SK-N-SH (cell line): ENCODE measurements around the gene APLN. TPM values are rescaled to one million over a fixed set of nuclear protein-coding genes. Genes with fewer than 3 reads are reported as not detected.

Experiments used
- CTCF ChIA-PET: fragments of 300-600, 350-600 bp; formaldehyde crosslinking; extraction: SDS; loops from one replicate; lab custom pipeline; 2021; lab: Yijun Ruan, JAX
- POLR2A ChIA-PET: fragments of 350-600 bp; sonication (Branson Sonifier 250); formaldehyde crosslinking; extraction: SDS; loops from one replicate; lab custom pipeline; 2020; ENCODE audit warnings: antibody characterized with exemption, inconsistent platforms; lab: Yijun Ruan, JAX
- DNase-seq: peaks from one replicate; pipeline ENCODE4 v3.0.0; 2012
- H2AFZ ChIP-seq: fragments of 200-600 bp; sonication (generic); 2 replicates; pipeline ENCODE4 v1.8.1; 2016; ENCODE audit warnings: antibody characterized with exemption, mild to moderate bottlenecking, low read depth
- H3F3A ChIP-seq: fragments of 200-600 bp; sonication (generic); replicated peaks from 2 replicates; pipeline ENCODE3; 2016; ENCODE audit warnings: antibody characterized with exemption, mild to moderate bottlenecking; ENCODE audit not compliant: insufficient read depth
- H3K27ac ChIP-seq, 2 experiments: fragments of 200-500 bp in 1 of 2; fragments of 200-600 bp in 1 of 2; sonication (Bioruptor generic) in 1 of 2; sonication (generic), shearing (Covaris generic) in 1 of 2; 2 replicates each; pipeline versions ENCODE4 v1.5.1 to v1.6.1; 2014 to 2016; ENCODE audit warnings: low read depth in 2 of 2, inconsistent platforms in 1 of 2, low read length in 1 of 2, mild to moderate bottlenecking in 1 of 2, mixed read lengths in 1 of 2
- H3K27me3 ChIP-seq: fragments of 200-600 bp; sonication (generic), shearing (Covaris generic); 2 replicates; pipeline ENCODE4 v1.6.1; 2016; ENCODE audit warnings: mixed run types; ENCODE audit not compliant: insufficient read depth
- H3K36me3 ChIP-seq, 2 experiments: fragments of 200-500 bp in 1 of 2; fragments of 200-600 bp in 1 of 2; sonication (Bioruptor generic) in 1 of 2; sonication (generic) in 1 of 2; replicated peaks in 1 of 2; 2 replicates each; pipeline versions ENCODE3 to v1.5.1; 2014 to 2016; ENCODE audit warnings: low read length in 1 of 2, mild to moderate bottlenecking in 1 of 2; ENCODE audit not compliant: insufficient read depth in 2 of 2, control insufficient read depth in 1 of 2
- H3K4me1 ChIP-seq, 2 experiments: fragments of 200-500 bp in 1 of 2; fragments of 200-600 bp in 1 of 2; sonication (Bioruptor generic) in 1 of 2; sonication (generic), shearing (Covaris generic) in 1 of 2; 2 replicates each; pipeline versions ENCODE4 v1.5.1 to v1.6.1; 2014 to 2016; ENCODE audit warnings: low read depth in 1 of 2, low read length in 1 of 2, mixed run types in 1 of 2; ENCODE audit not compliant: insufficient read depth in 2 of 2, control insufficient read depth in 1 of 2
- H3K4me2 ChIP-seq: fragments of 200-600 bp; sonication (generic), shearing (Covaris generic); 2 replicates; pipeline ENCODE4 v1.6.1; 2017; ENCODE audit warnings: mixed run types
- H3K4me3 ChIP-seq, 2 experiments: fragments of 200-500 bp in 1 of 2; fragments of 200-600 bp in 1 of 2; sonication (Bioruptor generic) in 1 of 2; sonication (generic), shearing (Covaris generic) in 1 of 2; 2 replicates each; pipeline versions ENCODE4 v1.5.1 to v1.8.1; 2014 to 2016; ENCODE audit warnings: low read depth in 2 of 2, inconsistent platforms in 1 of 2, low read length in 1 of 2, mild to moderate bottlenecking in 1 of 2, mixed read lengths in 1 of 2, moderate library complexity in 1 of 2
- H3K79me2 ChIP-seq: fragments of 200-600 bp; sonication (generic); 2 replicates; pipeline ENCODE4 v1.8.1; 2017; ENCODE audit warnings: mild to moderate bottlenecking; ENCODE audit not compliant: insufficient read depth
- H3K9ac ChIP-seq: fragments of 200-600 bp; sonication (generic); 2 replicates; pipeline ENCODE4 v1.6.1; 2017; ENCODE audit warnings: mixed run types
- H3K9me2 ChIP-seq: fragments of 200-600 bp; sonication (generic); 2 replicates; pipeline ENCODE4 v1.6.1; 2017; ENCODE audit warnings: mixed run types
- H3K9me3 ChIP-seq: fragments of 200-600 bp; sonication (generic); 2 replicates; pipeline ENCODE4 v1.6.1; 2017; ENCODE audit warnings: mixed run types, mild to moderate bottlenecking, moderate library complexity
- H4K20me1 ChIP-seq: fragments of 200-600 bp; sonication (generic); 2 replicates; pipeline ENCODE4 v1.6.1; 2017; ENCODE audit warnings: mild to moderate bottlenecking, mixed run types; ENCODE audit not compliant: insufficient read depth
- EP300 ChIP-seq, 2 experiments: IDR thresholded peaks; 2 replicates each; pipeline versions ENCODE4 v1.4.0 to v1.6.1; 2012; ENCODE audit warnings: borderline replicate concordance in 1 of 2, low read depth in 1 of 2, low read length in 1 of 2
- EZH2phosphoT487 ChIP-seq: fragments of 200-600 bp; sonication (generic); IDR thresholded peaks from 2 replicates; pipeline ENCODE4 v1.6.1; 2017; ENCODE audit warnings: low read depth, mixed run types, mild to moderate bottlenecking, antibody characterized with exemption, moderate library complexity, borderline replicate concordance
- FOXJ3 ChIP-seq: sonication (generic); formaldehyde crosslinking; IDR thresholded peaks from 2 replicates; pipeline ENCODE4 v1.5.1; 2020; ENCODE audit warnings: mild to moderate bottlenecking, missing genetic modification reagents
- FOXM1 ChIP-seq: IDR thresholded peaks from 2 replicates; pipeline ENCODE4 v1.4.0; 2012; ENCODE audit warnings: low read depth, mild to moderate bottlenecking
- GABPA ChIP-seq: IDR thresholded peaks from 2 replicates; pipeline ENCODE4 v1.4.0; 2012; ENCODE audit warnings: low read depth, mild to moderate bottlenecking
- GATA2 ChIP-seq: sonication (generic); formaldehyde crosslinking; IDR thresholded peaks from 2 replicates; pipeline ENCODE4 v1.5.0; 2020; ENCODE audit warnings: mild to moderate bottlenecking, missing genetic modification reagents
- MXI1 ChIP-seq: IDR thresholded peaks from 2 replicates; pipeline ENCODE4 v1.6.1; 2012; ENCODE audit warnings: mild to moderate bottlenecking, low read depth, low read length, improper control_type of control experiment
- NFIC ChIP-seq: IDR thresholded peaks from 2 replicates; pipeline ENCODE4 v1.4.0; 2012; ENCODE audit warnings: borderline replicate concordance
- NRF1 ChIP-seq: IDR thresholded peaks from 2 replicates; pipeline ENCODE4 v1.6.1; 2012; ENCODE audit warnings: low read depth, mild to moderate bottlenecking, low read length
- RAD21 ChIP-seq: IDR thresholded peaks from 2 replicates; pipeline ENCODE4 v1.6.1; 2012; ENCODE audit warnings: mild to moderate bottlenecking, low read length
- RFX5 ChIP-seq: IDR thresholded peaks from 2 replicates; pipeline ENCODE4 v1.6.1; 2012; ENCODE audit warnings: mild to moderate bottlenecking, improper control_type of control experiment, low read length
- RXRA ChIP-seq: IDR thresholded peaks from 2 replicates; pipeline ENCODE4 v1.4.0; 2012; ENCODE audit warnings: low read depth, mild to moderate bottlenecking, borderline replicate concordance
- SMC3 ChIP-seq: IDR thresholded peaks from 2 replicates; pipeline ENCODE4 v1.6.1; 2012; ENCODE audit warnings: low read depth, low read length, improper control_type of control experiment
- TAF1 ChIP-seq: IDR thresholded peaks from 2 replicates; pipeline ENCODE4 v1.6.1; 2012; ENCODE audit warnings: low read depth, mild to moderate bottlenecking, low read length, moderate library complexity, borderline replicate concordance
- TCF12 ChIP-seq: IDR thresholded peaks from 2 replicates; pipeline ENCODE4 v1.4.0; 2012
- WGBS: methylation state at CpG from one replicate; pipeline ENCODE4 v1.1.6; 2017; ENCODE audit warnings: low lambda C conversion rate; 5-methylcytosine and 5-hydroxymethylcytosine counted together
- polyA plus RNA-seq, 3 experiments: library from polyadenylated mRNA; depleted of rRNA; stranded (reverse); fragments of >200 nt; gene quantifications; 2 replicates each; pipeline ENCODE4 v1.2.3, GENCODE V29; 2012
- TF ChIP-seq, protein P1 (sequence below): IDR thresholded peaks from 2 replicates; pipeline ENCODE4 v1.4.0; 2012; ENCODE audit warnings: low read depth, borderline replicate concordance
- TF ChIP-seq, protein P2 (sequence below): fragments of 200-600 bp; sonication (generic); IDR thresholded peaks from 2 replicates; pipeline ENCODE4 v1.6.1; 2017; ENCODE audit warnings: antibody characterized with exemption, mild to moderate bottlenecking, moderate library complexity

The APLN gene
- polyA plus RNA-seq, 1 of the 3 experiments (the other 2 are of a cell fraction) = 0.82 TPM

DNA sequence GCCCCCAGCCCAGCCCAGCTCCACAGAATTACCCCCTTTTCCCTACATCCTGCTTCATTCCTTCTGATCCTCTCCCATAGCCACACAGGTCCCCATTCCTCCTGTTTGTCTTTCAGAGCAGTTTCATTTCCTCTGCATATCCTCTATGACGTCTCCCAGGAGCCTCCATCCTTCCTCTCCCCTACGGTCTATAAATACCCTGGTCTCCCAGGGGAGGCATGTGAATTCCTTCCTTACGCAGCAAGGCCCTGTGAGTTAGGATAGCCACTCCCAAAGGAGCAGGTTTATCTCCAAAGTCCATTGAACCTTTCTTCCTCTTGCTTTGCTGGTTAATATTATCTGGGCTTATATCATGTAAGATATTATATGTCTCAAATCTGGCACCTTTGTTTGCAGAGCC lies 8.4 kb upstream of the APLN start (continued):
- TF ChIP-seq, protein P1, sequence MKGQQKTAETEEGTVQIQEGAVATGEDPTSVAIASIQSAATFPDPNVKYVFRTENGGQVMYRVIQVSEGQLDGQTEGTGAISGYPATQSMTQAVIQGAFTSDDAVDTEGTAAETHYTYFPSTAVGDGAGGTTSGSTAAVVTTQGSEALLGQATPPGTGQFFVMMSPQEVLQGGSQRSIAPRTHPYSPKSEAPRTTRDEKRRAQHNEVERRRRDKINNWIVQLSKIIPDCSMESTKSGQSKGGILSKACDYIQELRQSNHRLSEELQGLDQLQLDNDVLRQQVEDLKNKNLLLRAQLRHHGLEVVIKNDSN = no peak
- TF ChIP-seq EZH2phosphoT487 (no peak), GATA2 (CRISPR knock-in tag) (no peak), GABPA (no peak), TAF1 (no peak), TCF12 (no peak), EP300 (IDR thresholded peaks at IDR 0.05; ENCODE audit: borderline replicate concordance in 1 of 2, low read depth in 1 of 2, low read length in 1 of 2) (no peak), RAD21 (no peak)

DNA sequence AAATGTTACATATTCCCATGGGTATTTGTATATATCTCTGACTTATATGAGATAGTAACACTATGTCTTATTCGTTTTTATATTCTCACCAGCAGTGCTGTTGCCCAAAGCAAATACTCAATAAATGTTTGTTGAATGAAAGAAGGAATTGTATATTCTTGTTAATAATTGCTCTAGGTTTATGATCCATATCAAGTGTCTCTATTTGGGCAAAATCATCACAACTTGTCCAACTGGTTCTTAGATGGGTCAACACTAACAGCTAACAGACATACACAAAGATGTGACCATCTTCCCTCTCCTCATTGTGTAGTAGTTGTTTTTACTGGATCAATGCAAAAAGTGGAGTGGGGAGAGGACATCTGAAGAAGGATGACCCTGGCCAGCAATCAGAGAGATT lies 6.6 kb upstream of the APLN start:
- Histone ChIP-seq H3K9me2 (no peaks in the 10 kb centered on the region), H3K36me3 (no peaks in the 10 kb centered on the region), H3K9me3 (no peaks in the 10 kb centered on the region), H3K79me2 (no peaks in the 10 kb centered on the region), H3F3A (peaks cover 7% of the 10 kb centered on the region), H3K9ac (no peak overlapping the region), H3K27me3 (no peaks in the 10 kb centered on the region), H4K20me1 (no peaks in the 10 kb centered on the region), H3K4me2 (no peak overlapping the region), H3K27ac (no peak overlapping the region), H3K4me3 (no peak overlapping the region), H3K4me1 (peaks cover 0 to 8% of the 10 kb centered on the region in 2 experiments; a peak in 1 of 4 replicates), H2AFZ (no peak overlapping the region)
- ChIA-PET CTCF (interaction anchor here (1.6 kb wide), 1 partner anchor 8 kb away, joined by 3 read pairs; no protein-coding TSS in a partner anchor), POLR2A (no interaction called here)
- 39% methylated on average over 1 of the region's 1 CpG for WGBS
- no peak for DNase-seq
- no peak for TF ChIP-seq MXI1
- no peak for TF ChIP-seq TCF12
- TF ChIP-seq FOXM1 = no peak
- TF ChIP-seq, protein P2, sequence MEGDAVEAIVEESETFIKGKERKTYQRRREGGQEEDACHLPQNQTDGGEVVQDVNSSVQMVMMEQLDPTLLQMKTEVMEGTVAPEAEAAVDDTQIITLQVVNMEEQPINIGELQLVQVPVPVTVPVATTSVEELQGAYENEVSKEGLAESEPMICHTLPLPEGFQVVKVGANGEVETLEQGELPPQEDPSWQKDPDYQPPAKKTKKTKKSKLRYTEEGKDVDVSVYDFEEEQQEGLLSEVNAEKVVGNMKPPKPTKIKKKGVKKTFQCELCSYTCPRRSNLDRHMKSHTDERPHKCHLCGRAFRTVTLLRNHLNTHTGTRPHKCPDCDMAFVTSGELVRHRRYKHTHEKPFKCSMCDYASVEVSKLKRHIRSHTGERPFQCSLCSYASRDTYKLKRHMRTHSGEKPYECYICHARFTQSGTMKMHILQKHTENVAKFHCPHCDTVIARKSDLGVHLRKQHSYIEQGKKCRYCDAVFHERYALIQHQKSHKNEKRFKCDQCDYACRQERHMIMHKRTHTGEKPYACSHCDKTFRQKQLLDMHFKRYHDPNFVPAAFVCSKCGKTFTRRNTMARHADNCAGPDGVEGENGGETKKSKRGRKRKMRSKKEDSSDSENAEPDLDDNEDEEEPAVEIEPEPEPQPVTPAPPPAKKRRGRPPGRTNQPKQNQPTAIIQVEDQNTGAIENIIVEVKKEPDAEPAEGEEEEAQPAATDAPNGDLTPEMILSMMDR = no peak
- TF ChIP-seq RFX5 = no peak
- TF ChIP-seq, protein P1 = no peak
- no peak for TF ChIP-seq RXRA
- no peak for TF ChIP-seq FOXJ3 (CRISPR knock-in tag)
- TF ChIP-seq NRF1 = no peak
- no peak for TF ChIP-seq SMC3
- no peak for TF ChIP-seq NFIC
